ENCODE results near the gene SSR1.
"Not testable (repeated sequence)": the region's sequence is repeated elsewhere in the genome, so short reads cannot be mapped to it uniquely, and the experiment has no call there.

The SSR1 gene

DNA sequence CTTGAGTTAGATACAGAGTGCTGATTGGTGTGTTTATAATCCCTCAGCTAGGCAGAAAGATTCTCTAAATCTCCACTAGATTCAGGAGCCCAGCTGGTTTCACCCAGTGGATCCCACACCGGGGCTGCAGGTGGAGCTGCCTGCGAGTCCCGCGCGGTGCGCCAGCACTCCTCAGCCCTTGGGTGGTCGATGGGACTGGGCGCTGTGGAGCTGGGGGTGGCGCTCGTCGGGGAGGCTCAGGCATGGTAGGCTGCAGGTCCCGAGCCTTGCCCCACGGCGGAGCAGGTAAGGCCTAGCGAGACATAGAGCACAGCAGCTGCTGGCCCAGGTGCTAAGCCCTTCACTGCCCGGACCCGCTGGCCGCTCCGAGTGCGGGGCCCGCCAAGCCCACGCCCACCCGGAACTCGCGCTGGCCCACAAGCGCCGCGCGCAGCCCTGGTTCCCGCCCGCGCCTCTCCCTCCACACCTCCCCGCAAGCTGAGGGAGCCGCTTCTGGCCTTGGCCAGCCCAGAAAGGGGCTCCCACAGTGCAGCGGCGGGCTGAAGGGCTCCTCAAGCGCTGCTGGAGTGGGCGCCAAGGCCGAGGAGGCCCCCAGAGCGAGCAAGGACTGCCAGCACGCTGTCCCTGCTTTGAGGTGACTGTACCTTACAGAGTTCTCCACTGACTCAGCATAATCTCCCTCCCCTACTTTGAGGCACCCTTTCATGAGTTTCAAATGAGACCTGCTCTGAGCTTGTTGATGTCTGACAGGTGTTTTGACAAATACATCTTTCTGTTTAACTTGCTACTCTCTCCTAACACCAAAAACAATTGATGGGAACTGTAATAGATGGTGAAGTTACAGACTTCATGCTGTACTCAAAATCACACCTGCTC lies 3.9 kb upstream of the SSR1 start:
- no peak for DNase-seq

DNA sequence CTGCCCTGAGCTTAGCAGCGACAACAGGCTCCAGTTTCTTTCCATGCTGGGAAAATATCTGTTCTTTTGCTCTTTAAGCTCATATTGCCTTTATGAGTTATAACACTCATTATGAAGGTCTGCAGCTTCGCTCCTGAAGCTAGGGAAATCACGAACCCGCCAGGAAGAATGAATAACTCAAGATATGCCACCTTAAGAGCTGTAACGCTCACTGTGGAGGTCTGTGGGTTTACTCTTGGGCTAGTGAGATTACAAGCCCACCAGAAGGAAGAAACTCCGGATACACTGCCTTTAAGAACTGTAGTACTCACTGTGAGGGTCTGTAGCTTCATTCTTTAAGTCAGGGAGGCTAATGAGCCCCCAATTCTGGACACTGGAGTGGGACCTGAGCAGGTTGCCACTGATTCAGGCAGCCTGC lies 3.0 kb upstream of the SSR1 start:
- DNase-seq = no peak

DNA sequence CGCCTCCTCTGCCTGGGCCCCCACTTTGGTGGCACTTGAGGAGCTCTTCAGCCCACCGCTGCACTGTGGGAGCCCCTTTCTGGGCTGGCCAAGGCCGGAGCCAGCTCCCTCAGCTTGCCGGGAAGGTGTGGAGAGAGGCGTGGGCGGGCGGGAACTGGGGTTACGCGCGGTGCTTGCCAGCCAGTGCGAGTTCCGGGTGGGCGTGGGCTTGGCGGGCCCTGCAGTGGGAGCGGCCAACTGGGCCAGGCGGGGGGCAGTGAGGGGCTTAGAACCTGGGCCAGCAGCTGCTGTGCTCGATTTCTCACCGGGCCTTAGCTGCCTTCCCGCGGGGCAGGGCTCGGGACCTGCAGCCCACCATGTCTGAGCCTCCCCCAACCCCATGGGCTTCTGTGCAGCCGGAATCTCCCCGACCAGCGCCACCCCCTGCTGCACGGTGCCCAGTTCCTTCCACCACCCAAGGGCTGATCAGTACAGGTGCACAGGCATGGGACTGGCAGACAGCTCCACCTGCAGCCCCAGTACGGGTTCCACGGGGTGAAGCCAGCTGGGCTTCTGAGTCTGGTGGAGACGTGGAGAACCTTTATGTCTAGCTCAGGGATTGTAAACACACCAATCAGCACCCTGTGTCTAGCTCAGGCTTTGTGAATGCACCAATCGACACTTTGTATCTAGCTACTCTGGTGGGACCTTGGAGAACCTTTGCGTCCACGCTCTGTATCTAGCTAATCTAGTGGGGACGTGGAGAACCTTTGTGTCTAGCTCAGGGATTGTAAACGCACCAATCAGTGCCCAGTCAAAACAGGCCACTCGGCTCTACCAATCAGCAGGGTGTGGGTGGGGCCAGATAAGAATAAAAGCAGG lies 2.3 kb upstream of the SSR1 start:
- DNase-seq = not testable (repeated sequence)

DNA sequence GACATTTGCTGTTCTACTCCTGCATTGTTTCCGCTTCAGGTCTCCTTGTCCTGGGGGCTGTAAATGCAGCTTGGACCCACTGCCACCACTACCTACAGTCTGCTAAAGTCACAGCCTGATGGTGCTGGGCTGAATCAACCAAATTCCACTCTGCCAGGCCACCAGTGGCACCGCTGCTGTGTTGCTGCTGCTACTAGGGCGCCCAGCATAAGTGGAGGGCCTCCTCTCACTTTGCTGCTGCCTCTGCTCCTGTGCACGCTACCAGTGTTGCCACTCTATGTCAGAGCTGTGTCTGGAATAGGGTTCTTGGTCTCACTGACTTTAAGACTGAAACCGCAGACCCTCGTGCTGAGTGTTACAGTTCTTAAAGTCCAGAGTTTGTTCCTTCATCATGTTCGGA lies 1.4 kb upstream of the SSR1 start:
- DNase-seq = no peak

DNA sequence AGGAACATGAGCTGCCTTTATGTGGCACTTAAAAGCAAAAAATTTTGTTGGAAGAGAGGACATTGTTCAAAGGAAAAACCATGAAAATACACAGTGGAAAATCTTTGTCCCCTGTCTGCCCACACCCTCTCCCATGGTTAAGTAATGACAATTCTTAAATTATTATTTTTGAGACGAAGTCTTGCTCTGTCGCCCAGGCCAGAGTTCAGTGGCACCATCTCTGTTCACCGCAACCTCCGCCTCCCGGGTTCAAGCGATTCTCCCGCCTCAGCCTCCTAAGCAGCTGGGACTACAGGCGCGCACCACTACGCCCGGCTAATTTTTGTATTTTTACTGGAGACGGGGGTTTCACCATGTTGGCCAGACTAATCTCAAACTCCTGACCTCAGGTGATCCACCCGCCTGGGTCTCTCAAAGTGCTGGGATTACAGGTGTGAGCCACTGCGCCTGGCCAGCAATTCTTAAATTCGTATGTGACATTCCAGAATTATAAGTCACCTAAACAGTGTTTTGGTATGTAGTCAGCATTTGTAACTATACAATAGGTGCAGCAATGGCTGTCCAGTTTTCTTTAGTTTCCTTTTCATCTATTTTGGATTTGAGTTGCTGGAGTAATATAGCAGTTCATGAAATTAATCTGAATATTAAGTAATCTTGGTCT lies 636 bp upstream of the SSR1 start:
- peak in 1 of 2 donors; percentile 3 for DNase-seq

DNA sequence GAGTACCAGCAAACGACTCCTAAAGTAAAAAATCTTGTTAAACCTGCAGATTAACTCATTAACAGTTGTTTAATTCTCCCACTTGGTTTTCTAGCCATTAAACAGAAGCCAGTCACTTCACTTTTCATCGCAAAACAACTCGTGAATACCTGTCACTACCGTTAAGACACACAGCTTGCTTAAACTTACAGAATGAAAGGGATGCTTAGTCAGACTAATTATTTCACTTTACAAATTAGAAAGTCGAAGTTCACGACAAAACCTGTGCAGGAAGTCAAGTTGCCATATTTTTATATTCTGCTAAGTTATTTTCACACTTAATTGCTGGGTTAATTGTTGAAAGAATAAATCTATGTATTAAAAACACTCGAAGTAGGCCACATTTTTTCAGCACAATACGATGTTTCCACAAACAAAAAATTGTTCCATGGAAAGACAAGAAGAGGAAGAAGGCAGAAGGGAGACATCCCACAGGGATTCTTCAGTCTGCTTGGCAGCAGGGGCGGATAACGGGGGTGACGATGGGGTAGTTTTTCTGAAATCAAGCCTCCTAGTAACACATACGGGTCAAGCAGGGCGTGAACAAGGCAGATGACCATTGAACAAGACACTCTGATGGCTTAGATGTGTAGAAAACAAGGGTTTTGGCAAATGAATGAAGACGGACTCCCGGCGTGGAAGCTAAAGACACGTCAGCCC lies 933 bp downstream of the SSR1 start:
- peak in 1 of 2 donors; percentile 25 for DNase-seq

DNA sequence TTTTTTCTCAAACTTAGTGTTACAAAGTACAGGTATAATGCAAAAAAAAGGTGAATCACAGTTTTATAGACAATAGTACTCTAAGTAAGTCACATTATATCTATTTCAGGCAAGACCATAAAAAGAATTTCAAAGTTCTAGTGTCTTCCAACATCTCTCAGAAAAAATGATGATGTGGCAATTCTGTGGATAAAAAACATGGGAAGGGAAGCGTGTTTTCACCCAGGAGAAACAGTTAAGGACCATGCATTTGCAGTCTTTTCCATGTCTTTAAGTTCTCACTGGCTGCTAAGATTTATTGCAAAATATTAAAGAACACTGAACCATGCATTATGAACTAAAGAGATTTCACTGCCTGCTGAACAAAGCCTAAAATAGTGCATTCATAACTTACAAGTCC lies 1.8 kb downstream of the SSR1 start:
- no peak for DNase-seq

DNA sequence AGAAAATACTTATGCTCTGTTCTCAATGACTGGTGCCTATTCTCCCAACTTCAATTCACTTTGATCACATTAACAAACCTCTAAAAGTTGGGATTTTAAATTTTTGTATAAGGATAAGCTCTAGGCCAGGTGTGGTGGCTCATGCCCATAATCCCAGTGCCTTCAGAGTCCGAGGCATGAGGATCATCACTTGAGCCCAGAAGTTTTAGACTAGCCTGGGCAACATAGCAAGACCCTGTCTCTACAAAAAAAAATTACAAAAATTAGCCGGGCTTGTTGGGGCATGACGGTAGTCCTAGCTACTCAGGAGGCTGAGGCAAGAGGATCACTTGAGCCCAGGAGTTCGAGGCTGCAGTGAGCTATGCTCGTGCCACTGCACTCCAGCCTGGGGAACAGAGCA lies 3.9 kb downstream of the SSR1 start:
- no peak for DNase-seq

DNA sequence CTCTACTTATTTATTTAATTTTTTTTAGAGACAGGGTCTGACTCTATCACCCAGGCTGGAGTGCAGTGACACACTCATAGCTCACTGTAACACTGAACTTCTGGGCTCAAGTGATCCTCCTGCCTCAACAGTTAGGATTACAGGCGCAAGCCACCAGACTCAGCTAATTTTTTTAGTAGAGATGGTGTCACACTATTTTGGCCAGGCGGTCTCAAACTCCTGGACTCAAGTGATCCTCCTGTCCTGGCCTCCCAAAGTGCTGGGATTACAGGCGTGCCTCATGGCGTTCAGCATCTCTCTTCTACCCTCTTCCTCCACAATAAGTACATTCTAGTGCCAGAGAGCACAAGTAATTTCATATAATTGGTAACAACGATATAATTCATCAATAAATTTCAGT lies 5.5 kb downstream of the SSR1 start:
- DNase-seq = no peak

DNA sequence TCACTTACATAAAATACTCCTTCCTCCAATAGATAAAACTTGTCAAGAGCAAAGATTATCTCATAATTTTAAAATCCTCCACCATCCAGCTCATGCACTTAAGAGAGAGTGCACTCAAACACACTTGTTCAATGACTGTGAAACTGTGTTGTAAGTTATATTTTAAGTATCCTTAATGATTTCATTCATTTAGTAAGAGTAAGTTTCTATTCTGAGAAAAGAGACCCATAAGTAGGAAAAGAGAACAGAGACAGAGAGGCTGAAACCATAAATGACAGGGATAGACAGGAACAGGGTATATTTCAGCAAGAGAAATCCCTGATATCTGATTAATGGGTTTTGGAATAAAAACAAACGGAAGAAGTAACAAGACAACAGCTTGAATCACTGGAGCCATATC lies 8.2 kb downstream of the SSR1 start:
- no peak for DNase-seq

DNA sequence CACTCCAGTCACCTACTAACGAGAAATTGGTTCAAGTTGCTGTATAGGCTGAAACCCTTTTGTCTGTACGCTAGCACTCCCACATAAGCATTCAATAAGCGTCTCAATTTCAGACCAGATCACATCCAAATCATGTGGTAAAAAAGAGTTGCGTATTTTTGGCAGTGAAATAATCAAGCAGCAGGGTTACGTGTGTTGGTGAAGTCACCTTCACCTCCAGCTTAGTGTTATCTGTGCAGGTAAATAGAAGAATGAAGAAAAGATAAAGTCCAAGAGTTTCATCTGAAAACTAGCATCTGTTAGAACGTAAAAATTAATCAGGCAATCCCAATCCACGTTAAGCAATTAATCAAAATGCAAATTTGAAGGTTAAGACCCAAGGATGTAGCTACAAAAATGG lies 11.3 kb downstream of the SSR1 start:
- no peak for DNase-seq

DNA sequence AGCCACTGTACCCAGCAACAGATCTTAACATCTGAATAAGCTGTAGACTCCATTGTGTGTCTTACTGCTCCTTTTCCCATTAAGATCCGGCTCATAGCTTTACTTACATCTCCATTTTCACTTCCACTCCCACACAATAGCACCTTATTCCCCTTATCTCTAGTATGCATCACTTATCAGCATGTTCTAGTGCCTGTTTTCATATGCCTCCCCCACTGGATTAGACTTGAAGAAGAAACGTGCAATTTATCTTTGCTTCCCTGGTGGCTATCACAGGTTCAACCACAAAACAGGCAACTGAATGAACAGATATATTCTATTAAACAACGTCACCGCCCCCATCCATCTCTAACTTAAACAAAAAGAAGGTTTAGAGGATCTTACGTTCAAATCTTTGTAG lies 12.1 kb downstream of the SSR1 start:
- no peak for DNase-seq

DNA sequence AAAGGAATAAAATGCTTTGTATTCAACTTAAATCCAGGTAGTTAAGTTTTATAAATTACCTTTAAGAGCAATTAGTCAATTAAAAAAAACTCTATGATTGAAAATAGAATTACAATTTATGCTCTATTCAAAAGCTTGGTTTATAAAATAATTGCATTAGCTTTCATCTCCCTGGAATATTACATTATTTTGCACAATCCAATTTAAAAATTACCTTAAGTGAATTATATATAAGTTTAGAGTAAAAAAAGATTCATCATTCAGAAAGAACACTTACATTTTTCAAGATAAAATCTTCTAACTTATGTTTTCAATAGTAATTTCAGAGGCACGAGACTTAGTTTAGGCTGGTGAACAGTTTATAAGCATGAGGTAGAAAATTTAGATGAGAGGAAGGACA lies 14.9 kb downstream of the SSR1 start:
- no peak for DNase-seq

DNA sequence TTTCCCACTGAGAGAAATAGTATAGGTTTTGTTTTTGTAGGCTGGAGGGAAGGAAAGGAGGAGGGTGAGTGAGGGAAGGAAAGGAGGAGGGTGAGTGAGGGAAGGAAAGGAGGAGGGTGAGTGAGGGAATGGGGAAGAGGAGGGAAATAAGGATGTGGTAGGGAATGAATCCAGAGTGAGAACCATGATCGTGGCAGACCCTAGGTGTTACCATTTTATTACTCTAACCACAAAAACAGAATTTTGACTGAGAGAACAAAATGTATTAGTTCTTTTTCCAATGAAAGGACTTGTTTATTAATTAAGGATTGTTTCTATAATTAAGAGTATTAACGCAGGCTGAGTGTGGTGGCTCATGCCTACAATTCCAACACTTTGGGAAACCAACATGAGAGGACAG lies 16.4 kb downstream of the SSR1 start:
- DNase-seq = no peak

DNA sequence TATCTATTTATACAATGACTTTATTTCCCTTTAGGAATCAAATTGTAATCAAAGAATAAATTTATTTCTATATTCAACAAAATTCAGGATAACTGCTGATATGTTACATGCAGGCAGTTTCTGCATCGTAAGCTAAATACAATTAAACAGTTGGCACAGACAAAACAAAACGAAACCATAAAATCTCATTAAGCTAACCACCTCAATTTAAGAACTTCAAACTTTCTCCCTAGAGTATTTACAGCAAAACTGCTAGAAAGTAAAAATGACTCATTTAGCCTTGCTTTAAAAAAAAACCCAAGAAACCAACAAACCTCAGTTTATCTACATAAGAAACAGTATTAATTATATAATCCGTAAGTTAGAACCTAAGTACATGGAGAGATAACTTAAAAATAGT lies 17.1 kb downstream of the SSR1 start:
- DNase-seq = no peak

DNA sequence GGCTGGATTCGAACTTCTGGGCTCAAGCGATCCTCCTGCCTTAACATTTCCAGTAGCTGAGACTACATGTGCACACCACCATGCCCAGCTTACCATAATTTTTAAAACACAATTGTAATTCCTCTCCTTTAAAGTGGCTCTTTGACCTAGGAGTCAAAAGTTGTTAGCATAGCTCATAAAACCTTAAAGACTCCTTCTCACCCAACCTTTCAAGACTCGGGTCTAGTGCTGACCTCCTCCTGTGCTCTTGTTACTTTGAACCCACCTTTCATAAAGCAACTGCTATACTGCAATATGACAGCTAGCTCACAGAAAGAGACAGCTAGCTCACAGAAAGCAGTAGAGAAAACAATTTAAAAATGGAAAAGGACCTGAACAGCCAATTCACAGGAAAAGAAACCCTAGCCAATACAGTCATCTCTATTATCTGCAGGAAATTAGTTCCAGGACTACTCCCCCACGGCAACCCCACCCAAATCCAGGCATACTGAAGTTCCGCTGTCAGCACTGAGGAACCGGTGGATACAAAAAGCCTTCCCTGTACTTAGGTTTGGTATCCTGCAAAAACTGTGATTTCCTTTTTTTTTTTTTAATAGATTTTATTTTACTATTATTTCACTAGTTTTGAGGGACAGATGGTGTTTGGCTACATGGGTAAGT lies 20.3 kb downstream of the SSR1 start:
- no peak for DNase-seq

DNA sequence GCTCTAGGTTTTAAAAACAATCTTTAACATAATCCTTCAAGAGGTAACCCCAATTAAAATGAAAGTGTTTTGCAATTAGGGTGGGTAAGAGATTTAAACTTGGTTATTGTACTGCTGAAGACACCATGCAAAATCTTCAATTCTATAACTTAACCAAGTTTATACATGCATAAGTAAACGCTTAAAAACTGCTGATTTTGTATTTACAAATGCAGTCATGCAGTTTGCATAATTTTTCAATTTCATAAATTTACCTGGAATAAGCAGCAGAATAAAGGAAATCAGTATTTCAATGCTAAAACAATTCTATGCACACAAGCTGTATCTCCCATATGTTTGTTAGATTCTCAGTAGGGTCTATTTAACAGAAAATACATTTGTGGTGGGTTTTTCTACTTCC lies 22.9 kb downstream of the SSR1 start:
- no peak for DNase-seq

DNA sequence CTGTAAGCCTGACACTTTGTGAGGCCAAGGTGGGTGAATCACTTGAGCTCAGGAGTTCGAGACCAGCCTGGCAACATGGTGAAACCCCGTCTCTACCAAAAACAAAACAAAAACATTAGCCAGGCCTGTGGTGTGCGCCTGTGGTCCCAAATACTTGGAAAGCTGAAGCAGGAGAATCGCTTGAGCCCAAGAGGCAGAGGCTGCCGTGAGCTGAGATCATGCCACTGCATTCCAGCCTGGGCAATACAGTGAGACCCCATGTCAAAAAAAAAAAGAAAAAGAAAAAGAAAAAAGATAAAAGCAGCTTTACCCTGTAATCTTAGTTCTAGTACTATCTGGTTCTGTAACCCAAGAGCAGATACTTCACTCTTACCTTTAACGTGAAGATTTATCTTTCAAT lies 27.6 kb downstream of the SSR1 start:
- no peak for DNase-seq

DNA sequence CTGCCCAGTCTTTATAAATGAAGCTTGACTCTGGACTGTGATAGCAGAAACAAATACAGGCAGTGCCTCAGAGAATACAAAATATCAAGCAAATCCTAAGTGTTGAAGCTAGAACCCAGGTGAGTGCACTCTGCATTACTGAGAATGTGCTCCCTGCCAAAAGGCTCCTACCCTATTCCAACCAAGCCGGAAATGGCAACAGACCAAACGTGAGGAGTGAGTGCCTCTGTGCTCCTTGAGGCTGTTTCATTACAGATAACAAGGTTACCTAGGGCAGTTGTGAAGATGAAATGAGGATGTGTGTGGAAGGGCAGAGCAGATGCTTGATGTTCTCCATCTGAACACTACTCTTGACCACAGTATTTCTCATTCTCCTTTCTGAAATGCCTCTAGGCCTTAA lies 29.3 kb downstream of the SSR1 start:
- DNase-seq = no peak

DNA sequence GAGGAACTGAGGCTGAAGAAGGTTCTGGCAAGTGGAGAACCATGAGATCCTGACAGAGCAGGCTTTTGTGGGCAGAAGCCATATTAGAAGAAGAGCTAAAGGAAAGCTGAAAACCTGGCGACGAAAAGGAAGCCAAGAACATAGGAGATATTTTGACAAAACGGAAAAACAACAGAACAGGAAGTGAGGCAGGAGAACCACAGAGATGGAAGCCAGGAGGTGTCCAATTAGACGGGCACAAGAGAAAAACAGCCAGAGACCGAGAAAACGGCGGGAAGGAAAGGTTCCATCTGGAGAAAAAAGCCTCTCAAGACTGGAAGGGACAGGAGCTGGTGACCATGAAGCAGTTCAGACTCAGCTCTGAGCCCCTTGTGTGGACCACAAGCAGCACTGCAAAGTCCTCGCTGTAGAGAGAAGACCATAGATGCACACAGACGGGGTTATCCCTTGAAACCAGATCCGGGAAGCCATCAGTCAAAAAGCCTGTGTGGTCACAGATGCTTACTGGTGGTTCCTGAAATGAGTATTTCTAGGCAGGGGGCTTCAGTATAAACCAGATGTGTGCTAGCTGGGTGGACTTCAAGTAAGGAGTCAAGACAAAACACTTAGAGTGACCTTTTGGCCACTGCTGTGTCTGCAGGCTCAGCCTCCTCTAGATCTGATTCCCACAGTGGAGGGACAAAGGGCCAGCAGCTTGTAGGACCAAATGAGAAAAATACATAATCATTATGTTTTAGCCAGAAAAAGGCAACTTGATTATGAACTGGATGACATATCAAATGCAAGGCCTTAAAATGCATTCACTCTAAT lies 30.7 kb downstream of the SSR1 start:
- DNase-seq = no peak

DNA sequence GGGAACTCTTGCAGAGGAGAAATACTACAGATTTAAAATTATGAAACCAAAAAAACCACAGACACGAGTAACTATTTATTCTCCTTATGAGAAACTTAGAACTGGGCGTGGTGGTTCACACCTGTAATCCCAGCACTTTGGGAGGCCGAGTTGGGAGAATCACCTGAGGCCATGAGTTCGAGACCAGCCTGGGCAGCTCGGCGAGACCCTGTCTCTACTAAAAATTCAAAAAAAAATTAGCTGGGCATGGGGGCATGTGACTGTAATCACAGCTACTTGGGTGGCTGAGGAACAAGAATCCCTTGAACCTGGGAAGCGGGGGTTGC lies 36.8 kb downstream of the SSR1 start:
- DNase-seq = no peak

DNA sequence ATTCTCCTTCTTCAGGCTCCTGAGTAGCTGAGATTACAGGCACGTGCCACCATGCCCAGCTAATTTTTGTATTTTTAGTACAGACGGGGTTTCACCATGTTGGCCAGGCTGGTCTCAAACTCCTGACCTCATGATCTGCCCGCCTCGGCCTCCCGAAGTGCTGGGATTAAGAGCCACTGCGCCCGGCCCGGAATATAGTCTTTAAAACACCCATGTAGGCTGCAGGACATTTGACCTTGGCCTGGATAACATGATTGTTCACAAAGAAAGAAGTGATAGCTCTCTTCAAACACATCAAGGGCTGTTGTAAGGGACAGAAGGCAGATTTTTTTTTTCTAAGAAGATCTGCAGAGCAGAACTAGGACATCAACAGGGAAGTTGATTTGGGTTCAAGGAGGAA lies 38.5 kb downstream of the SSR1 start:
- DNase-seq = not testable (repeated sequence)
